HL-60 (cell line): ENCODE data around the gene IGFBP2.

ENCODE experiments used
- CTCF ChIP-seq: IDR thresholded peaks from one replicate; pipeline ENCODE4 v1.5.1; 2011; ENCODE audit warnings: low read length, control low read depth, inconsistent platforms; ENCODE audit not compliant: insufficient read depth
- GABPA ChIP-seq: IDR thresholded peaks from 2 replicates; pipeline ENCODE4 v1.6.1; 2012; ENCODE audit warnings: low read depth
- POLR2AphosphoS5 ChIP-seq: IDR thresholded peaks from 2 replicates; pipeline ENCODE4 v1.6.1; 2012; ENCODE audit warnings: low read depth
- REST ChIP-seq: IDR thresholded peaks from 2 replicates; pipeline ENCODE4 v1.6.1; 2012; ENCODE audit warnings: low read depth; ENCODE audit not compliant: insufficient replicate concordance

GRCh38 chr2:216603884-216604245 is 29.4 kb upstream of the IGFBP2 start:
- TF ChIP-seq CTCF = no peak
- TF ChIP-seq POLR2AphosphoS5 = no peak
- no peak for TF ChIP-seq GABPA
- no peak for TF ChIP-seq REST
